GM11168 (cell line): ENCODE data around the gene SCAMP4.

Source experiments
- in situ Hi-C: fragments of 300-500 bp; cut with MboI; formaldehyde crosslinking; loops from one replicate; pipeline ENCODE4 v1.12.0; 2022; ENCODE audit warnings: low sequenced_read_pairs; ENCODE audit not compliant: unreplicated experiment

SCAMP4 gene

GRCh38 chr19:1953441-1954094 is 48.4 kb downstream of the SCAMP4 start:
- in situ Hi-C loops: no loop called here

- in situ Hi-C loops: no loop called here
Observed at GRCh38 chr19:1954532-1954933, 49.3 kb downstream of the SCAMP4 start.

GRCh38 chr19:1955171-1956121 is 50.2 kb downstream of the SCAMP4 start:
- in situ Hi-C loops: no loop called here

- in situ Hi-C loops: no loop called here
Observed at GRCh38 chr19:1956122-1956494, 50.9 kb downstream of the SCAMP4 start.

GRCh38 chr19:1956868-1957492 is 51.8 kb downstream of the SCAMP4 start:
- in situ Hi-C loops: no loop called here

- in situ Hi-C loops: no loop called here
Observed at GRCh38 chr19:1957562-1958248, 52.5 kb downstream of the SCAMP4 start.

GRCh38 chr19:1959928-1960589 is 54.9 kb downstream of the SCAMP4 start:
- in situ Hi-C loops: no loop called here

- in situ Hi-C loops: no loop called here
Observed at GRCh38 chr19:1961000-1961883, 56.0 kb downstream of the SCAMP4 start.

GRCh38 chr19:1962674-1963073 is 57.5 kb downstream of the SCAMP4 start:
- in situ Hi-C loops: no loop called here

- in situ Hi-C loops: no loop called here
Observed at GRCh38 chr19:1967087-1967608, 61.9 kb downstream of the SCAMP4 start.

- in situ Hi-C loops: no loop called here
Observed at GRCh38 chr19:1968279-1969175, 63.3 kb downstream of the SCAMP4 start.

- in situ Hi-C loops: no loop called here
Observed at GRCh38 chr19:1969176-1970002, 64.2 kb downstream of the SCAMP4 start.

GRCh38 chr19:1970003-1970805 is 65.0 kb downstream of the SCAMP4 start:
- in situ Hi-C loops: no loop called here

- in situ Hi-C loops: no loop called here
Observed at GRCh38 chr19:1970806-1971502, 65.8 kb downstream of the SCAMP4 start.

- in situ Hi-C loops: no loop called here
Observed at GRCh38 chr19:1974381-1975161, 69.4 kb downstream of the SCAMP4 start.
